Bone marrow (tissue), 2 donors: ENCODE measurements around the gene AAGAB.
"Not testable (repeated sequence)": the region's sequence is repeated elsewhere in the genome, so short reads cannot be mapped to it uniquely, and the experiment has no call there.

Experiments used
- DNase-seq, 2 donors: peaks; one replicate each; lab custom pipeline; 2025; lab: John Stamatoyannopoulos, UW

AAGAB gene

GRCh38 chr15:67171471-67171870 lies 83.0 kb downstream of the AAGAB start:
- DNase-seq = no peak

DNA sequence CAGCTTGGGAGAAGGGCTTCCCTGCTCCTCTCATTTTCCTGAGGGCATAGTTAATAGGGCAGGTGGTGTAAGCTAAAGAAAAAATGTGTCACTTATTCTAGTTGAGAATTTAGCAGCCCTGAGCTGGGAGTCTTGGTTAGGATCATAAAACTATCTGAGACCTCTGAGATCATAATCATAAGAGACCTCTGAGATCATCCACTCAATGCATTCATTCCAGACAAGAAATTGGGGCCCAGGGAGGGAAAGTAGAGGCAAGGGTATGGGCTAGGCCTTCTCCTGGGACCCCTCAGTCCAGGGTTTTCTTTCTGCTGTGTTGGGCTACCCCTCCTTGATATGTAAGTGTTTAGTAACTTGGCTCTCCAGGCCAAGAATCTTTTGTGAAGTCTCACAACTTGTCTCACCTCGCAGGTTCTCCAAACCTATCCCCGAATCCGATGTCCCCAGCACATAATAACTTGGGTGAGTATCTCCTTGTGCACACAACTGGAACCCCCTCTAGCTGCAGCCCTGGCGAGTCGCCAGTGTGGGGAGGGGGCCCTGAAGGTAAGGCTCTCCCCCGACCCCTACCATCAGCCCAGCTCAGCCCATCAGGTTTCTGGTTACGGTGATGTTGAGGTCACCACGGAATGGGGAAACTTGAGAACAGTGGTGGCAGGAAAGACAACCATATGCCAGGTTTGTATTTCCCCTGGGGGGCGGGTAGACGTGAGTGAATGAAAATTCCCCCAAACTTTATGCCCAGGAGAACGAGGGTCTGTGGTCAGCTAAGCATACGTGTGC lies 84.1 kb downstream of the AAGAB start:
- DNase-seq = no peak

DNA sequence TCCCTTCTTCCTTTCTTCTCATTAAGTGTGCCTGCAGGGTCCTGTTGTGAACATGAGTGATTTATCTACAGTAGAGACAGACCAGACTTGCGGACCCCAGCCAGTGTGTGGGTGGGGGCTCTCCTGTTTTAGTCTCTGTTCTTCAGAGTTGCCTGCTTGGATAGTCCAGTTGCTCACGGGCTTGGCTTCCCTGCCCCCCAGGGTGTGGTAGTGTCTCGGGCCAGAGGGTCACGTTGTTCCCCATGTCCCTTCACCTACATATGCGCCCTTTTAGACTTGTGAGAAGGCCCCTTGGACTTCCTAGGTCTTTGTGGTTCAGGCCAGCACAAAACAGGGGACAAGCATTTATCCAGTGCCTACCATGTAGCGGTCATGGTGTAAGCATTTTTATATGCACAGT lies 85.8 kb downstream of the AAGAB start:
- no peak for DNase-seq

DNA sequence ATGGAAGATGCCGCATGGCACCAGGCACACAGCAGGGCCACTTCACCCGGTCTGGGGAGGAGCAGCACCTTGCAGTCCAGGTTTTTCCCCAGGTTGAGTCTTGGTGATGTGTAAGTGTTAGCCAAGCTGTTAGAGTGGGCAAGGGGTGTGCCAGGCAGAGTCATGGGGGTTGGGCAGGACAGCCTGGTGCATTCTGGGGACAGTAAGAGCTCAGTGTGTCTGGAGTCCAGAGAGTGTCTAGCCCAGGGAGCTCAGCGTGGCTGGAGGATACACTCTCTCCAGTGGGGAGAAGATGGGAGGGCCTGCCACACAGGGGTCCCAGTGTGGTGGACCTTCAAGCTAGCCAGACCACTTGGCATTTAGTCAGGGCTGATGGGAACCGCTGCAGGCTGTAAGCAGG lies 87.4 kb downstream of the AAGAB start:
- DNase-seq = no peak

- no peak for DNase-seq
Measured at GRCh38 chr15:67166280-67167009, 88.0 kb downstream of the AAGAB start.

GRCh38 chr15:67165254-67166253 lies 88.9 kb downstream of the AAGAB start:
- no peak for DNase-seq

GRCh38 chr15:67164811-67165253 lies 89.6 kb downstream of the AAGAB start:
- DNase-seq = no peak

- DNase-seq = no peak
Measured at GRCh38 chr15:67164401-67164791, 90.1 kb downstream of the AAGAB start.

DNA sequence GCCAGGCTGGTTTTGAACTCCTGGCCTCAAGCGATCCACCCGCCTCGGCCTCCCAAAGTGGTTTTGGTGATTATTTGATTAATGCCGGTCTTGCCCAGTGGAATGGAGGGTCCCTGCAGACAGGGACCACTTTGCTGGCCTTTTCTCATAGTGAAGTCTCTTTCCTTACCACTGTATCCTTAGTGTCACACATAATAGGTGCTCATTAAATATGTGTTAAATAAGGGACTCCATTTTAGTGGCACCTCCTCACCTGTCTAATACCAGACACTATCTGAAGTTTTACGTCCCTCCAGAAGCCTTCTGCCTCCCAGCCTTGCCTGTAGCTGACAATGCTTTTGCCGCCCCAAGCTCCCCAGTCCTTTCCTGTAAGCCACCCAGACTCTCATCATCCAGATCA lies 91.3 kb downstream of the AAGAB start:
- no peak for DNase-seq

DNA sequence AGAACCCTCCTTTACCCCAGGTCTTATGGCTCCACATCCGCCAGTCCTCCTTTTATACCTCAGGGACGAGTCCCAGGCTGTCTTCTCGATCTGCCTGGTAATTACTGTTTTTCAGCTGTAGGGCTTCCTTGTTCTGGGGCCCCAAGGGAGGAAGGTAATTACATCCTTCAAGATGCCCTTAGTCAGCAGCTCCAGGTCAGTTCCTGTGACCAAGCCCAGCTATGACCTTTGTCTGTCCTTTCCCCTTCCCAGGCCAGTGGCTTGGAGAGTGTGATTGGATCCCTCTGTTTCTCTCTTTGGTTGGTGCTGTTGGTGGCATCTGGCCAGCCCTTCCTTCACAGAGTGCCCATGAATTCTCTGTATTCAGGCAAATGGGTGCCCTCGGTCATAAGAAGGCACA lies 92.6 kb downstream of the AAGAB start:
- no peak for DNase-seq

GRCh38 chr15:67161412-67161811 lies 93.0 kb downstream of the AAGAB start:
- no peak for DNase-seq

DNA sequence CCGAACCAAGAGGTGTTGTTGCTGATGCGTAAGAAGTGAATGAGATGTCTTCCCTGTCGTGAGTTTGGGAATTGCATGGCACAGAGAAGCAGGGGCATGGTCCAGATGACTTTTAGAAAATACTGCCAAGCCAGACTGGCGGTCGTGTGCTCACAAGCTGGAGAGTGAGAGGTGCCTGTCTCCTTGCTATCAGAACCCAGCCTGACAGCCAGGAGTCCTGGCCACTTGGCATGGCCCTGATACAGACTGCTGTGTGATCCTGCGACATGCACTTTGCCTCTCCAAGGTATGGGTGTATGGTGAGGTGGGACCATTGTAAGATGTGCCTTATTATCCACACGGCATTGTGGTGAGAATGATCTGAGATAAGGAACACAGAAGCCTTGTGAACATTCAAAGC lies 96.1 kb downstream of the AAGAB start:
- DNase-seq = no peak

GRCh38 chr15:67157521-67158252 lies 96.8 kb downstream of the AAGAB start:
- DNase-seq = no peak

DNA sequence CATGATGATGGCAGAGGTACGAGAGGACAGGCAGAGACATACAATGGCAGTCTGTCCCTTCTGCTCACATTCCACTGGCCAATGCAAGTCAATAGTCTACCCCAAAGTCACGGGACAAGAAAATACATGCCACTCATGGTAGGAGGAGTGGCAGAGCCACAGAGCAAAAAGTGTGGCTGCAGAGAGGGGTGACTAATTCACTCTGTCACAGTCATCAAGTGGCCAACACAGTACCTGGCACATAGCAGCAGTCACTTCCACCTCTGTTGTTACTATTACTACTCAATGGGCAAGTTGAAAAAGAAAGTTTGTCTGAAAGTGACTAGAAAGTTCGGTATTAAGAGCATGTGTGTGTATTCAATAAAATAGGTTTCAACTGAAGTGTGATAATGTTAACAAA lies 97.6 kb downstream of the AAGAB start:
- DNase-seq = no peak

DNA sequence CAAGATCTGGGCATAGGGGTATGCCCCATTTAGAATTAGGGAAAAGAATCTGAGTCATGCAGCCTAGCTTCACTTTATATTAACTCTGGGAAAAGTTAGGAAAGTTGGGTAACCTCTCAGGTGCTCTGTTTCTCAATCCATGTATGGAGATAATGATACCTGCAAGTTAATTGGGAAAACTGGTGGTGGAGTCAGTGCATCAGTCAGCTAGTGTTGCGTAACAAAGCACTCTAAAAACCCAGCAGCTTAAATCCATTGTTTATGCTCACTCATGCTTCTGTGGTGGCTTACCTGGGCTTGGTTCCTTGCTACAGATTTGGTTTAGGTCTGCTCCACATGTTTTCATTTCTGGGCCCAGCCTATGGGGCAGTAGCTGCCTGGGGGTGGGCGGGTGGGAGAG lies 98.0 kb downstream of the AAGAB start:
- no peak for DNase-seq

GRCh38 chr15:67154249-67154648 lies 100.2 kb downstream of the AAGAB start:
- no peak for DNase-seq

DNA sequence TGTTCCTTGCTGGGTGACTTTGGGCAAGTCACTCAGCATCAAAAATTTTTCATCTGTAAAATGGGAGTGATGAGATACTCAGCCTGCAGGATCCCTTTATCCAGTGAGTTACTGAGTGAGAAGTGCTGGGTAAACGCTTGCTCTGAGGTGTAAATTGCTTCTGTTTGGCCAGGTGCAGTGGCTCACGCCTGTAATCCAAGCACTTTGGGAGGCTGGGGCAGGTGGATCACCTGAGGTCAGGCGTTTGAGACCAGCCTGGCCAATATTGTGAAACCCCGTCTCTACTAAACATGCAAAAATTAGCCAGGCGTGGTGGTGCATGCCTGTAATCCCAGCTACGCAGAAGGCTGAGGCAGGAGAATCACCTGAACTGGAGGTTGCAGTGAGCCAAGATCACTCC lies 101.4 kb downstream of the AAGAB start:
- not testable (repeated sequence) for DNase-seq

- DNase-seq = no peak
Measured at GRCh38 chr15:67152429-67152828, 102.0 kb downstream of the AAGAB start.
